Nephron (organoid): ENCODE results near the gene TAX1BP3.

Experiments used
- H3K27ac Mint-ChIP-seq, 3 experiments: 2 replicates each; pipeline ENCODE4 v1.8.0; 2020; ENCODE audit warnings: mixed read lengths in 3 of 3, mild to moderate bottlenecking in 2 of 3, moderate library complexity in 1 of 3
- H3K27me3 Mint-ChIP-seq: 2 replicates; pipeline ENCODE4 v1.8.0; 2021; ENCODE audit warnings: low read depth, mild to moderate bottlenecking, moderate library complexity, mixed read lengths
- H3K36me3 Mint-ChIP-seq: 2 replicates; pipeline ENCODE4 v1.8.0; 2020; ENCODE audit warnings: low read depth, mixed read lengths
- H3K4me1 Mint-ChIP-seq: 2 replicates; pipeline ENCODE4 v1.8.0; 2020; ENCODE audit warnings: mixed read lengths
- H3K4me3 Mint-ChIP-seq, 3 experiments: 2 replicates each; pipeline ENCODE4 v1.8.0; 2020; ENCODE audit warnings: mild to moderate bottlenecking in 3 of 3, mixed read lengths in 3 of 3, moderate library complexity in 2 of 3
- H3K9me3 Mint-ChIP-seq: 2 replicates; pipeline ENCODE4 v1.8.0; 2020; ENCODE audit warnings: mixed read lengths
- TF ChIP-seq, protein P1 (sequence below), 3 experiments: fragments of 200-600 bp; sonication (generic); IDR thresholded peaks; one replicate each; pipeline ENCODE4 v1.5.0; 2021; ENCODE audit warnings: antibody characterized with exemption in 3 of 3; ENCODE audit not compliant: unreplicated experiment in 3 of 3

Gene TAX1BP3

DNA sequence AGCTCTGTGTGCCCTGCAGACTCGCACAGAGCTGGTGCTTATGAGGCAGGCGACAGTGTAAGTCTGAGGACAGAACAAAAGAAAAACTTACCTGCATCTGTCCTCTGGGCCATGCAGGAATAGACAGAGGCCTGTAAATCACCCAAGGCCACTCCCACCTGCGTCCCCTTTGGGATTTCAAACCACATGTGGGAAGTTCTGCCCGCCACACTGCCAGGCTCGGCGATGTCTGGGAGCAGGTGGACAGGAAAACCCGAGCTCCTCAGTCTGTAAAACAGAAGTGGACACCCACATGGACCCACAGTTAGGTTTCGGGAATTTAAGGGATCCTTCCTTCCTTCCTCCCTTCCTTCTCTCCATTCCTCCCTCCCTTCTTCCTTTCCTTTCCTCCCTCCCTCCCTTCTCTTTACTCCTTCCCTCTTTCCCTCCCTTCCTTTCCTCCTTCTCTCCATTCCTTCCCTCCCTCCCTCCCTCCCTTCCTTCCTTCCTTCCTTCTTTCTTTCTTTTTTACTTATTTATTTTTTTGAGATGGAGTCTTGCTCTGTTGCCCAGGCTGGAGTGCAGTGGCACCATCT, 47.1 kb downstream of the TAX1BP3 start:
- no peak overlapping the region for H3K27ac Mint-ChIP-seq
- H3K4me1 Mint-ChIP-seq, result no peaks in the 10 kb centered on the region
- H3K9me3 Mint-ChIP-seq, result peaks cover 7% of the 10 kb centered on the region
- H3K36me3 Mint-ChIP-seq, result peaks cover 64% of the 10 kb centered on the region
- TF ChIP-seq, protein P1, sequence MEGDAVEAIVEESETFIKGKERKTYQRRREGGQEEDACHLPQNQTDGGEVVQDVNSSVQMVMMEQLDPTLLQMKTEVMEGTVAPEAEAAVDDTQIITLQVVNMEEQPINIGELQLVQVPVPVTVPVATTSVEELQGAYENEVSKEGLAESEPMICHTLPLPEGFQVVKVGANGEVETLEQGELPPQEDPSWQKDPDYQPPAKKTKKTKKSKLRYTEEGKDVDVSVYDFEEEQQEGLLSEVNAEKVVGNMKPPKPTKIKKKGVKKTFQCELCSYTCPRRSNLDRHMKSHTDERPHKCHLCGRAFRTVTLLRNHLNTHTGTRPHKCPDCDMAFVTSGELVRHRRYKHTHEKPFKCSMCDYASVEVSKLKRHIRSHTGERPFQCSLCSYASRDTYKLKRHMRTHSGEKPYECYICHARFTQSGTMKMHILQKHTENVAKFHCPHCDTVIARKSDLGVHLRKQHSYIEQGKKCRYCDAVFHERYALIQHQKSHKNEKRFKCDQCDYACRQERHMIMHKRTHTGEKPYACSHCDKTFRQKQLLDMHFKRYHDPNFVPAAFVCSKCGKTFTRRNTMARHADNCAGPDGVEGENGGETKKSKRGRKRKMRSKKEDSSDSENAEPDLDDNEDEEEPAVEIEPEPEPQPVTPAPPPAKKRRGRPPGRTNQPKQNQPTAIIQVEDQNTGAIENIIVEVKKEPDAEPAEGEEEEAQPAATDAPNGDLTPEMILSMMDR (IDR thresholded peaks at IDR 0.05; ENCODE audit: unreplicated experiment in 3 of 3), result no peak
- no peaks in the 10 kb centered on the region for H3K27me3 Mint-ChIP-seq
- no peak overlapping the region for H3K4me3 Mint-ChIP-seq

DNA sequence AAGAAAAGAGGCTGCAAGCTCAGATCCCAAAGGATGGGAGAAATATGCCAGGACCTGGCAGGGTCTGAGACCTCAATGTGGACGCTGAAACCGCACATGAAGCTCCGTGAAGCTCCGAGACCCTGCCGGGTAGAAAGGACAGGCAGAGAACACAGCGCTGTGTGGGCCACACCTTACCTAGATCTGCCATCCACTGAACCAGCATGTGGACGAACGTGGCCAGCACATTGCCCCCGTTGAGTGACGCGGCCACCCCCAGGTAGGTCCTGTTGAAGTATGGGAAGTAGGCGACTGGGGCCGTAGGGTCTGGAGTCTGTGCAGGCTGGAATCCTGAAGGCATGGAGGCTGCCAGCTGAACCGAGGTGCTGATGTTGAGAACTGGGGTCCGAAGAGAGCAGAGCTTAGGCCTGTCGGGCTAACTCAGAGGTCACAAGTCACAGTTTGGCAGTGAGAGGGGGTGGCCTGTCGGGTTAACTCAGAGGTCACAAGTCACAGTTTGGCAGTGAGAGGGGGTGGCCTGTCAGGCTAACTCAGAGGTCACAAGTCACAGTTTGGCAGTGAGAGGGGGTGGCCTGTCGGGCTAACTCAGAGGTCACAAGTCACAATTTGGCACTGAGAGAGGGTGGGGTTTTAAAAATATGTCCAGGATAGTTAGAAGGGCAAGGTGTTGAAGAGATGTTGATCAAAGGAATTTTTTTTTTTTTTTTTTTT, 53.1 kb downstream of the TAX1BP3 start:
- Mint-ChIP-seq H3K36me3 (peaks cover 63% of the 10 kb centered on the region), H3K9me3 (peaks cover 7% of the 10 kb centered on the region), H3K27ac (no peak overlapping the region), H3K27me3 (no peaks in the 10 kb centered on the region), H3K4me3 (no peak overlapping the region), H3K4me1 (no peaks in the 10 kb centered on the region)
- TF ChIP-seq, protein P1 (IDR thresholded peaks at IDR 0.05; ENCODE audit: unreplicated experiment in 3 of 3), result no peak

DNA sequence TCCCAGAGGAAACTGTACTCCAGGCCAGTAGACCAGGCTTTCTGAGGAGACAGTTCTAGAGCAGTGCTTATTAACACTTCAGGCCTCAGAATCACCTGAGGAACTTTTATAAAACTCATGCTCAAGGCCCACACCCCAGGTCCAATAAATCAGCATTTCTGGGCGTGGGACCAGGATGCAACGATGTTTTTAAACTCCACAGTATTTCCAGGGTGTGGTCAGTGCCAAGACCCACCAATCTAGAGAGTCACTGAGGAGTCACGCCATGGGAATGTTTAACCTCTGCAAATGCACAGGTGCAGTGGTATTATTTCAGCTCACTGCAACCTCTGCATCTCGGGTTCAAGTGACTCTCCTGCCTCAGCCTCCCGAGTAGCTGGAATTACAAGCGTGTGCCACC, 55.3 kb downstream of the TAX1BP3 start:
- Mint-ChIP-seq H3K36me3 (peaks cover 56% of the 10 kb centered on the region), H3K9me3 (no peaks in the 10 kb centered on the region), H3K4me3 (no peak overlapping the region), H3K27ac (no peak overlapping the region), H3K4me1 (no peaks in the 10 kb centered on the region), H3K27me3 (no peaks in the 10 kb centered on the region)
- TF ChIP-seq, protein P1 (IDR thresholded peaks at IDR 0.05; ENCODE audit: unreplicated experiment in 3 of 3), result no peak
